Inflammatory macrophage (primary cell): ENCODE data around the gene EHBP1L1.
"Not testable (repeated sequence)": the region's sequence is repeated elsewhere in the genome, so short reads cannot be mapped to it uniquely, and the experiment has no call there.

ENCODE experiments used
- DNase-seq, 2 donors: peaks; one replicate each; pipeline ENCODE4 v3.0.0-alpha.2; 2020 to 2022

EHBP1L1 gene

DNA sequence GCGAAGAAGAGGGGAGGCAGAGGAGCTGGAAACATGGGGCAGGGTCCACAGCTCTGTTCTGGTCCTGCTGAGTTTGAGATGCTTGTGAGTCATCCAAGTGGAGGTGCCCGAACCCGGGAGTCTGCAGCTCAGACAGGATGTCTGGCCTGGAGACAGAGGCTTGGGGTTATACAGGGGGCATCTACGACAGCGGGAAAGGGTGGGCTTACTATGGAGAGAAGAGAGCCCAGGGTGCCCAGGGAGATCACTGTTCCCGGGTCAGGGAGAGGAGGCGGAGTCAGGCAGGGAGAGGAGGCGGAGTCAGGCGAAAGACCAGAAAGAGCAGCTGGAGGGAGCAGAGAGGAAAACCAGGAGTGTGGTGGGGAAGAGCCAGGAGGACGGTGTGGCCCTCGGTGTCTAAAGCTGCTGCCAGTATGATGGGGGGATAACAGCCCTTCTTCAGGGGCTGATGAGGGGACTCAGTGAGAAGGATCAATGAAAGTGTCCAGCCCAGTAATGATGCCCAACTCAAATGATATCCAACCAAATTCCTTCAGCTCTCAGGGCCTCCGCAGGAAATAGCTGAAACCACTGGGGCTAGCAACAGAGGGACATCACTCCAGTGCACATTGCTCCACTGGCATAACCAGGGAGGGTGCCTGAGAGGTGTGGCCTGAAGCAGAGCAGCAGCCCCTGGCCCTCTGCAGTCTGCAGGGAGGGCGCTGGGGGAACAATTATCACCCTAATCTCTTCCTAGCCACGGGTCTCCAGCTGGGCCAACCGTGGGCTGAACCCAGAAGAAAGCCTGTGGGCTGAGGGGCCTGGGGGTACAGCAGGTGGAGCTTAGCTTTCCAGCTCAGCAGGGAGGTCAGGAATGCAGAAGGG is 15.1 kb upstream of the EHBP1L1 start:
- no peak for DNase-seq

DNA sequence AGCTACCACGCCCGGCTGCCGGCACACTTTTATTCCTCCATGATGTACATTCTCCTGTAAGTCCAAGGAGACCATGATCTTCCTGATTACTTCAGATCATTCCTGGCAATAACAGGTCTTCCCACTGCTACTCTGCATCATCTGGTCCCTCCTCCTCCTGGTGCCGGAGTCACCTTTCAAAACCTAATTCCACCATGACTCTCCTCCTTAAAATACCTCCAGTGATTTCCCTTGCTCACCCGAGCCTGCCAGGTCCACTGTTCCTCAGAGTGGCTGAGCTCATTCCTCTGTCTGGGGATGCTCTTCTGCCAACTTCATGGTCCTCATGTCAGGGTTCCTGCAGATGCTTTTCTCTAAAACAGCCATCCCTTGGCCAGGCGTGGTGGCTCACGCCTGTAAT is 13.8 kb upstream of the EHBP1L1 start:
- DNase-seq = no peak

DNA sequence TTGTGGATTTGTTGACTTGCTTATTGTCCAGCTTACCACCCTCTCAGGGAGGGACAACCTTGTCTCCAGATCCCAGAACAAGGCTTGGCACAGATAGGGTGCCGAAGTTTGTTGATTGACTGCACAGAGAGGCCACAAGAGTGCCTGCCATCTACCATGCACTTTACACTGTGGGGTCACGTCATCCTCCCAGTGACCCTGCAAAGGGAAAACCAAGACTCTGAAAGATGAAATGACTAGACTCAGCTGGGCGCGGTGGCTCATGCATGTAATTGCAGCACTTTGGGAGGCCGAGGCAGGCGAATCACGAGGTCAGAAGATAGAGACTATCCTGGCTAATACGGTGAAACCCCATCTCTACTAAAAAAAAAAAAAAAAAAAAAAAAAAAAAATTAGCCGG is 13.1 kb upstream of the EHBP1L1 start:
- DNase-seq = no peak

DNA sequence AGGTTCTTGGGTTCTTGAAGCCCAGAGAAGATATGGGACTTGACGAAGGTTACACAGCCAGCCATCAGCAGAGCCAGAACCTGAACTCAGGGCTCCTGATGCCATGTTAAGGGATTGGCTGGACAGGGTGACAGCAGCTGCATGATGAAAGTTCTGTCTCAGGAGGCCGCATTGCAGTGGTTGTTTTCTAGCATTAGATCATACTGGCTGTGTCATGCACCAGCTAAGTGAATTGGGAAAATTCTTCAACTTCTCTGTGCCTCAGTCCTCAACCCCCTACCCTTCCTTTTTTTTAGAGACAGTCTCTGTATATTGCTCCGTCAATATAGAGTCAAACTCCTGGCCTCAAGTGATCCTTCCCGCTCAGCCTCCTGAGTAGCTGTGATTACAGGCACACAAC is 12.3 kb upstream of the EHBP1L1 start:
- DNase-seq = peak in 1 of 2 donors; percentile 60

DNA sequence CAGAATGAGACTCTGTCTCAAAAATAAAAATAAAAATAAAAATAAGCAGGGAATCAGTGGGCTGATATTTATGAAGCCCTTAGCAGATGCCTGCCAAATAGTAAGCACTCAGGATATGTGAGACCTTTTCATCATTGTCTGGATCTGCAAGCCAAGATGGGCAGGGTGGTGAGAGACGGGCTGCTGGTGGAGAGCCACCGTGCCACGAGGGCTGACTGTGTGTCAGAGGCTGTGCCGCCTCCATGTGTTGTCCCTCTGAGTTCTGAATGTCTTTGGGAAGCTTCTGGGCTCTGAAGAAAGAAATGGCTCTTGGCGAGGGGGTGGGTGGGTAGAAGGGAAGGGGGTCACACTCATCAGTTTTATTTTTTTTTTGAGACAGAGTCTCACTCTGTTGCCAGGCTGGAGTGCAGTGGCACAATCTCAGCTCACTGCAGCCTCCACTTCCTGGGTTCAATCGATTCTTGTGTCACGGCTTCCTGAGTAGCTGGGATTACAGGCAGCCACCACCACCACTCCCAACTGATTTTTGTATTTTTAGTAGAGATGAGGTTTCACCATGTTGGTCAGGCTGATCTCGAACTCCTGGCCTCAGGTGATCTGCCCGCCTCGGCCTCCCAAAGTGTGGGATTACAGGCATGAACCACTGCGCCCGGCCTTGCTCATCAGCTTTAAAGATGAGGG is 10.8 kb upstream of the EHBP1L1 start:
- DNase-seq = not testable (repeated sequence)

DNA sequence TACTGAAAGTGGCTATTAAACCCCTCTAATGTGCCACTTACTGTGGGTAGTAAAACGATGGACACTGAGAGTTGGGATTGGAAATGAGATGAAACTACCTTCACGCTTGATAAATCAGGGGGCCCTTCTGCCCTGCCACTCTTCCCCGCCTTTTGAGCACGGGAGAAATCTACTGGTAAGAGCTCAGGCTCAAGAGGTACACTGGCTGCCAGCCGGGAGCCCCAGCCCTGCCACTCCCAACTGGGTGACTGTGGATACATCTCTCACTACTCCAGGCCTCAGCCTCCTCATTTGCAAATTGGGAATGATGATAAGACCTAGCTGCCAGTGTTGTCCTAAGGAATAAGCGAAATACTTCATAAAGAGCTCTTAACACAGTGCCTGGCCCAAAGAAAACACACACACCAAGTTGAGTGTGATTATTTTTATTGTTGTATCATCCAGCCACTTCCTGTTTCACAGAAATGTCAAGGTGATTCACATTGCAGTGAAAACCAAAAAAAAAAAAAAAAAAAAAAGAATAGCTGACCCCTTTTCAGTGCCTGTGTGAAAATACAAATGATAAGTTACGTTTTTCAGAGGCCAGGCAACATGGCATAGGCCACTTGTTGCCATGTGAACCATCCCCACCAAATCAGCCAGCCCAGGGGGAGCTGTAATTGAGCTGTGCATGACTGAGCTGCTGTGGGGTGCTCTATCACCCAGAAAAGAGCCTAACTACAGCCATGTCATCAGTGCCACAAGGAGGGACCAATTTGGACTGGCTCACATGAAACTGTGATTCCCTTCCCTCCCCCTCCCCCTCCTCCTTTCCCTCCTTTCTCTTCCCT is 10.0 kb upstream of the EHBP1L1 start:
- no peak for DNase-seq

DNA sequence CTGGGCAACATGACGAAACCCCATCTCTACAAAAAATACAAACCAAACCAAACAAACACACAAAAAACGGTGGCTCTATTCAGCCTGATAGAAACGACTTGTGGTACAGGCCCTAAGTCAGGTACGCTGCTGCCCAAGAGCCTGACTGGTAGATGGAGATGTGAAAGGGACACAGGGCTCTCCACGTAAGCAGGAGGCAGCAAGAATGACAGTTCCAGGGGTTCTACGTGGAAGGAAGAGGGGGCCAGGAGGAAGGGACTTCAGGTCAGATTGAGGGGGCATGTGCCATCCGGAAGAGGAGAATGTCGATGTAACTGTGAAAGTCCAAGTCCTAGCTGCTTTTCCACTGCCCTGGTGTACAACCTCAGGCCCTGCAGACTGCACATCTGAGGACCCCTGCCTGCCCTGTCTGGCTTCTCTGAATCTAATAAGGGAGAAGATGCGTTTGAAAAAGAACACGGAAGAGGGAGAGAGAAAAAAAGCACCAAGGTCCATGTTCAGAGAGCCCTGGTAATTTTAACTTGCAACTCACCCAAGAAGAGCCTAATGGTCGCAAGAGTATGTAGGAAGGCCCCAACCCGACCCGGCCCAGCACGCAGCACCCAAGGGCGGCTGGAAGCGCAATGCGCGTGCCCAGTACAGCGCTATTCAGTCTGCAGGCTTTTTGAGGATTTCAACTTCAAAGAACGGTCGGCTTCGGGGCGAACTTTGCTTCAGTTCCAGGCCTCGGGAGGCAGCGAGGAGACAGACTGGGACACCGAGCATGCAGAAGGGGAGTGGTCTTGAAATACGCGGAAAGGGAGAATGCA is 6.5 kb upstream of the EHBP1L1 start:
- peak in 1 of 2 donors; percentile 32 for DNase-seq

DNA sequence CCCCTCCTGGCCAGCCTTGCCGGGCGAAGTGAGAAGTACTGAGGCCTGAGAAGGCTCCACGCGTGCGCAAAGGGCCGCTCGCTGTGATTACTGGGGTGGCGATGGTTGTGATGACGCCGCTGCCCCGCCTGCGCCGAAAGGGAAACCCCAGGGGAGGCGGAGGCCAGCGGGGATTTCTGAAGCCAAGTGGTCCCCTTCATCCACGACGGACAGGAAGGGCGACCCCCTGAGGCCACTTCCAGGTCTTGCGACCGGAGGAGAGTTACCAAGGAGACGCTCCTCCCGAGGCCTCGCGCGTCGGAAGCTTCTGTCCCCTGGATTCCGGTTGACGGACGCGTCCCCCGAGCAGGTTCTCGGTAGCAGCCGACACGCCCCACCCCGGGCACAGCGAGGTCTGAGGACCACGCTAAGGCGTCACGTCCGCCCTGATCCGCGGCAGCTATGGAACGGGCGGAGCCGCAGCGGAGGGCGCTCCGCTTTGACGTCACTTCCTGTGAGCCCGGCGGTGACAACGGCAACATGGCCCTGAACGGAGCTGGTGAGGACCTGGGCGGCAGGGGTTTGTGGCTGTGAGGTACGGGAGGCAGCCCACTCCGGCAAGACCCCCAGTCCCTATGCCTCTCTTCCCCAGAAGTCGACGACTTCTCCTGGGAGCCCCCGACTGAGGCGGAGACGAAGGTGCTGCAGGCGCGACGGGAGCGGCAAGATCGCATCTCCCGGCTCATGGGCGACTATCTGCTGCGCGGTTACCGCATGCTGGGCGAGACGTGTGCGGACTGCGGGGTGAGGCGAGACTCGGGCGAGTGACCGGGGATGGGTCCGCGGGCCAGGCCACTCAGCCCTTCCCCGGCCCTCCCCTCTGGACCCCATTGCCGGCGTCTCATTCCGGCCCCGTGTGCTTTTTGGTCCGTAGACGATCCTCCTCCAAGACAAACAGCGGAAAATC is 5.6 kb upstream of the EHBP1L1 start, which contains the start of gene ZNRD2:
TSS of gene ZNRD2 (plus strand) at position 505 of the 946 bp plus-strand sequence. CDS start at position 520, 15 bp downstream.
- DNase-seq = peak; percentile 98 to 99

DNA sequence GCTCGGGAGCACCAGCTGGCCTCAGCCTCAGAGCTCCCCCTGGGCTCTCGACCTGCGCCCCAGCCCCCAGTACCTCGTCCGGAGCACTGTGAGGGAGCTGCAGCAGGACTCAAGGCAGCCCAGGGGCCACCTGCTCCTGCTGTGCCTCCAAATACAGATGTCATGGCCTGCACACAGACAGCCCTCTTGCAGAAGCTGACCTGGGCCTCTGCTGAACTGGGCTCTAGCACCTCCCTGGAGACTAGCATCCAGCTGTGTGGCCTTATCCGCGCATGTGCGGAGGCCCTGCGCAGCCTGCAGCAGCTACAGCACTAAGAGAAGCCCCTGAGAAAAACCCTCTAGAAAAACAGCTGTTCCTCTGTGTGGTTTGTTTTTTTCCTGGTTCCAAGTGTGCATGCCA is 4.4 kb upstream of the EHBP1L1 start:
- no peak for DNase-seq

DNA sequence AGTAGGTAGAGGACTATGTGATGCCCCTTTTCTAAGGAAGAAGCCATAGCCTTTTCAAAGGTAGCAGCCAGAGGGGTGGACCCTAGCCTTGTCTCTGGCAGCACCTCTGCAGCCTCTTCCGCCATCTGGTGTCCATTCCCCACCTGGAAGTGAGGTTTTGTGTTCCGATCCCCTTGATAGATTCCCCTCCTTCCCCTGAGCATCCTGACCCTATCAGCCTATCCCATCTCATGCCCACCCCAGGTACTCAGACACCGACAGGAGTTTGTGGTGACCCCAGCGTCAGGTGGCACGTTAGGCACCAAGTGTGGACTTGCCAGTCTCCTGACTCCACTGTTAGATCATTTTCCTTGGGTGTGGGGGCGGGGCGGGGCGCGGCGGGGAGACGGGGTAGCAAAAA is 3.9 kb upstream of the EHBP1L1 start:
- DNase-seq = no peak

DNA sequence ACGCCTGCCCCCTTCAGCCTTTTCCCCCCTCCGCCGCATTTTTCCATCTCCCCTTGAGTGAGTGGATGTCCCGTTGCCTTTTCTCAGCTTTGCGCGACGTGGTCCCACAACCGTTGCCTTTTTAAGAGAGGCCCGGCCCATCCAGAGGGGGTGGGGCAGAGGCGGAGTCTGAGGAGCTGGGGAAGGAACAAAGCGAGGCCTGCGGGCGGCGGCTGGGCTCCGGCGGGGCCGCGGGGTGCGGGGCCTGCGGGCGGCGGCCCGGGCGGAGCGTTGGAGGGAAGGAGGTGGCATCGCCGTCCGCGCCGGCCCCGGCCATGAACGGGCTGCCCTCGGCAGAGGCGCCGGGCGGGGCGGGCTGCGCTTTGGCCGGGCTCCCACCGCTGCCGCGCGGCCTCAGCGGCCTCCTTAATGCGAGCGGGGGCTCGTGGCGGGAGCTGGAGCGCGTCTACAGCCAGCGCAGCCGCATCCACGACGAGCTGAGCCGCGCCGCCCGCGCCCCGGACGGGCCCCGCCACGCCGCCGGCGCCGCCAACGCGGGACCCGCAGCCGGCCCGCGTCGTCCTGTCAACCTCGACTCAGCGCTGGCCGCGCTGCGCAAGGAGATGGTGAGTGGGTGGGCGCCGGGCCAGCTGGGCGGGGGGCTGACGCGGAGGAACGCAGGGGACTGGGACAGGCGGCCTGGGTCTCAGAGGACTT is 3.3 kb upstream of the EHBP1L1 start, which contains the start of gene FAM89B:
TSS of gene FAM89B (plus strand) at position 183 of the 696 bp plus-strand sequence. CDS start at position 315, 132 bp downstream.
- DNase-seq = peak; percentile 84 to 87

DNA sequence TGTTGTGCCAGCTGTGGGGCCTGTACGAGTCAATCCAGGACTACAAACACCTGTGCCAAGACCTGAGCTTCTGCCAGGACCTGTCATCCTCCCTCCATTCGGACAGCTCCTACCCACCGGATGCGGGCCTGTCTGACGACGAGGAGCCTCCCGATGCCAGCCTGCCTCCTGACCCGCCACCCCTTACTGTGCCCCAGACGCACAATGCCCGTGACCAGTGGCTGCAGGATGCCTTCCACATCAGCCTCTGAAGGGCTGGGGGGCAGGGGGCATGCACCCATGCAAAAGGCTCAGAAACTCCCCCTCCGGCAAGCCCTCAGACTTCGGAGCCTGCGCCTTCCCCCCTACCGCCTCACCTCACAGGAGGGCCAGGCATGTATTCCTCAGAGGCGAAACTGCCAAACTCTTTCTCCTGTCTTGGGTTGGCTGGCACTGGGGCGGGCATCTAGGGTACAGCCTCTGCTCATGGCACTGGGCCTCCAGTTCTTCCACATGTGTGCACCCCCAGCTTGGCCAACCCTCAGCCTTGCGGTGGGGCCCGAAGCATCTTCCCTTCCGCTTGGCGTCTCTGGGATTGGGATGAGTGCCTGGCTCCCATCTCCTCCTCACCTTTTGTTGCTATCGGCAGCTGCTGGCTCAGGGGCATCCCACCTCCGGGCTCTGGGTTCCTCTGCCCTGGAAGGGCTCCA is 2.3 kb upstream of the EHBP1L1 start:
- no peak for DNase-seq

DNA sequence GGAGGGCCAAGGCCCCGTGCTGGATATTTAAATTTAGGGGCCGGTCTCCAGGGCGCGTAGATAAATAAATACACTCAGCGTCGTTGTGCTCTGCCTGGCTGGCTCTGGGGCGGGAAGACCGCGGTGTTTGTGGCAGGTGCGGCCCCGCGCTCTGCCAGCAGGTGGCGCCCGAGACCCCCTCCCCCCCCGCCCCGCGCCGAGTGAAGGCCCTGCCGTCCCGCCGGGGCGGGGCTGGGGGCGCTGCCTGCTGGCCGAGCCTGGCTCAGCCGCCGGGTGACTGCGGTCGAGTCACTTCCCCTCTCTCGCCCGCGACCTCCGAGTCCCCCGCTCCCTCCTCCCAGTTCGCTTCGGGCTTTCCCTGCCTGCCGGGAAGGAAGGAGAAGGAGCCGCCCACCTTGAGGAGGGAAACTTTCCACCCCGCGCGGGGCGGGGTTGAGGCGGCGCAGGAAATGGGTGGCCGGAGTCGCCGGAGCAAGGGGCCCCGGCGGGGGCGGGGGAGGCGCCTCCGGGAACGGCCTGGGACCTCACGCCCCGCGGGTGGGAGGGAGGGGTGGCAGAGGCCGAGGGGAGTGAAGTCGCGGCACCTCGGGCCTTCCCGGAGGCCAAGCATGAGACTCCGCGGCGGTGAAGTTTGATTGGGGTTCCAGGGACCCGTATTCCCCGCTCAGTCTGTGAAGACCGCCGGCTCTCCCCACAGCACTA is 1.6 kb upstream of the EHBP1L1 start:
- peak; percentile 97 to 98 for DNase-seq

DNA sequence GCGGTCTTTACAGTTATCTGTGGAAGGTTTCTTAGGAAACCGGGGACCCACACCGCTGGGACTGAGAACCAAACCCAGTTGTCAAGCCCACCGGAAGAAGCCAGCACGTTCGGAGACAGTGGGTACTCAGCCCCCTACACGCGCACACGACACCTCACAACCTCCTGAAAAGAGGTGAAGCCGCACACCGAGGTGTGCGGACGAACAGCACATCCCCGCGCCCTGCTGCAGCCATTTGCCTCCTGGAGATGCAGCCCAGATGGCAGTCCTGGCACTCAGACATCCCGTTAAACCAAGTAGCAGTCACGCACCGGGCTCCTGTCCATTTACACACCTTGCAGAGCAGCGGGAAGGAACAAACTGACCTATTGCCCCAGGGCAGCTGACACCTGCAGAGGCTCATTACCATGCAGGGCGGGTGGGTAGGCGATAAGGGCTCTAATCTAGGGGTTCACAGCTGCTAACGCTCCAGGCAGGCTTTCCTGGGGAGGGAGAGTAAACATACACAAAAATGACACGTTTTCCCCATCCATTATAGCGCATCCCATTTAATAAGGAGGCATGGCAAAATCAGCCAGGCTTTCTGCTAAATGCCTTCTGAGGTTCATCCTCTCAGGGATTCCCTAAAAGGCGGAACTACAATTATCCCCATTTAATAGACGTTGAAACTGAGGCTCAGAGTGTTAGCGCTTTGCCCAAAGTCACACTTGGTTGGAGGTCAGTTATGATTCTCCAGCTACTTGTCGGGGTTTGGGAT is 864 bp upstream of the EHBP1L1 start:
- DNase-seq = no peak

DNA sequence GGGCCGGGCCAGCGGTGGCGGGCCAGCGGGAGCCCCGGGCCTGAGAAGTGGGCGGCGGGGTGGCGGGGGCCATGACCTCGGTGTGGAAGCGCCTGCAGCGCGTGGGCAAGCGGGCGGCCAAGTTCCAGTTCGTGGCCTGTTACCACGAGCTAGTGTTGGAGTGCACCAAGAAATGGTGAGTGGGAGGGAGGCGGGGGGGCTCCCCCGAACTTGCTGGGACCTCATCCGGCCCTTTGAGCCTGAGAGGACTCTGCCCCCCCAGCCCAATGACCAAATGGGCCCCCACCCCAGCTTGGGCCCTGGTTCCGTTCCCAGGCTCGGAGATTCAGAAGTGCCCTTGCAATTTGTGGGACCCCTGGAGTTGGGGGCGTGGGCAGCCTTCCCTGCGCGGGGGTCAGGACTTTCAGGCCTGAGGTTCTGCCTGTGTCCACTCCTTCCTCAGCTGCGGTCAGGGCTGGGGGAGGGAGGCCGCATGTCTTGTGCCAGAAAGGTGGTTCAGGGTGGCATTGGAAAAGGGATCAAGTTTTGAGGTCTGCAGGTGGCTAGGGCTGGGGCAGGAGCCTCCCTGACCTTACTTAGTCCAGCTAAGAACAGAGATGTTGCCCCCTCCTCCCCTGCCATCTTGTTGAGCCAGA is 496 bp downstream of the EHBP1L1 start:
- DNase-seq = peak; percentile 54 to 83

DNA sequence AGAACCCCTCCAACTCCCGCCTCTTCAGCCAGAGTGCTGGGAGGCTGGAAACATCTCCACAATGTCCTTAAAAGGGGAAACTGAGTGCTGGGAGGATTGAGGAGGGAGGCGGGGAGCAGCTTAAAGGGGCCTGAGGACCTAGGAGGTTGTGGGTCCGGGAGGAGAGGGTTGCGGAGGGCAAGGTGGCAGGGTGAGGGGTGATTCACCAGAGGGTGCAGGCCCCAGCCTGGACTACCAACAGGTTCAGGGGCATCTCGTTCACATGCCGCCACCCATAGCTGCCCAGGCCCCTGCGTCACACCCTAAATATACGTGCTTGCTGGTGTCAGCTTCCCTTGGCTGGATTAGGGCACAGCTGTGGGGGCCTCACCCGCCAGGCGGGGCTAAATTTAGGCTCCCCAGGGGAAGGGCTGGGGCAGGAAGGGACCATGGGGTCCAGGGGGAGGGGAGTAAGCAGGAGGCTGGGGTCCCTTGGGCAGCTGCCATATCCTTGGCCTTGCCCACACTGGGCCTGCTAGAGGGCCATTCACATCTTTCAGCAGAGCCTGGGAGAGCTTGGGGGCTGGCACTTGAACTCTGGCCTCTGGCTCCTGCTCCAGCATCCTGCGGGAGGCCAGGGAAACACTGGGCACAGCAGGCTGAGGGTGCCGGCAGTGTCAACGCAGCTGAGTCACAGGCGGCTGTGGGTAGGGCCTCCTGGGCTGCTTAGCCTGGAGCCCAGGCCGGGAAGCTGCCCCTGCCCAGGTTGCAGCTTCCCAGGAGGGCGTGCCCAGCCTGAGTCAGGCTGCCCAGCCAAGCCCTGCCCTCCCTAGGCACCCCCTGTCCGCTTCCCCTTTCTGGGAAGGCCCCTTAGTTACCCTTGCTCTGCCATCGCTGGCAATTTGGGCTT is 1.3 kb downstream of the EHBP1L1 start:
- DNase-seq = peak; percentile 89 to 90

DNA sequence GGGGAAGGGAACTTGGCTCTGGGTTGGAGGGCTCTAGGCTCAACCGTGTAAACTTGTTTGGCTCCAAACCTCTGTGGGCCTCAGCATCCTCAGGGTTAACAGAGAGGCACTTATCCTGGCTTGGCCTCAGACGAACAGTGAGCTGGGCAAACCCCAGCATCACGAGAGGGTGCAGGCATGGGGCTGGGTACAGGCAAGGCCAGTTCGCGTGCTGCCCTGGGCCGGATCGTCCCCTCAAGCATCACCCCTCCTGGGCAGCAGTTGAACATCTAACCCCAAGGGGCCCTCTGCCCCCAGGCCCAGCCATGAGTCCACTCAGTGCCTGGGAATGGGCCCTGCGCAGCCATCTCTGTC is 1.9 kb downstream of the EHBP1L1 start:
- DNase-seq = no peak
